GM03348 (cell line): ENCODE data around the gene TULP3.
A peak's percentile ranks its signal among the peaks of the same experiment; 100 is the strongest.

ENCODE experiments used
- DNase-seq: peaks from one replicate; pipeline ENCODE4 v3.0.0; 2012; ENCODE audit warnings: low spot score

Gene TULP3

DNA sequence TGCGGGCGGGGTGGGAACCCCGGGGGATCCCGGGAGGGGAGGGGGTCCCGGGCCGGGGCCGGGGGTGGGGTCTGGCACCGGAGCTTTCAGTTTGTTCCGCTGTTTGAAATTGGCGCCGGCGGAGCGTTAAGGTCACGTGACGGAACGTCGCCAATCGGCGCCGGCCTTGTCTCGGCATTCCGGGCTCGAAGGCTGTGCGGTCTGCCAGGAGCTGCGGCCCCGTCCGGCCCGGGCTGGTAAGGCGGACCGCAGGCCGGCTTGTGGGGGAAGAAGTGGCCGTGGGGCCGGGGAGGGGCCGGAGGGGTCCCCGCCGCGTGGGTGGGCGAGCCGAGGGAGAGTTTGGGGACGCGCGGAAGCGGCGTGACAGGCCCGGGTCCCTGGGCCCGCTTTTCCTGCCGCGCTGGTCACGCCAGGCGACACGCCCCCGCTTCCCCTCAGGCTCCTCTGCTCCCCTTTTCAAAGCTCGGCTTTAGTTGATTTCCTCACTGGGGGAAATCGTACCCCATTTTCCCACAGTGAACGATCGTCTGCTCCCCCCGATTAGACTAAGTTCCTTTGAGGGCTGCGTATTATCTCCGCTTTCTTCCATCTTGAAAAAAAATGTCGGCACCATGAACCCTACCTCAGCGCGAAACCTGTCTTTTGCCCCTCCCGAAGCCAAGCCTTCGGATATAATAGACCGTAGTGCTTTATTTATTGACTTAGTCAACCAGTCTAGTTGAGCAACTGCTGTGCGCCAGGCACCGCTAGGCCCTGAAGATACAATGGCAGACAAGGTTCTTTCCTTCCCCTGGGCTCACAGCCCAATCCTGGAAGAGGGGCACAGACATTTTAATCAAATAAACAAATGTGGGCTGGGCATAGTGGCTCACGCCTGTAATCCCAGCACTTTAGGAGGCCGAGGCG, 13.4 kb upstream of the TULP3 start, which contains the start of the genes FOXM1 and RHNO1:
Gene FOXM1 (minus strand): TSS at position 128 of the 906 bp plus-strand sequence. CDS start 2,696 bp downstream, outside the sequence.
Gene RHNO1 (plus strand): TSS at position 177 of the 906 bp plus-strand sequence. CDS start 8,144 bp downstream, outside the sequence.
- DNase-seq: peak; percentile 97

DNA sequence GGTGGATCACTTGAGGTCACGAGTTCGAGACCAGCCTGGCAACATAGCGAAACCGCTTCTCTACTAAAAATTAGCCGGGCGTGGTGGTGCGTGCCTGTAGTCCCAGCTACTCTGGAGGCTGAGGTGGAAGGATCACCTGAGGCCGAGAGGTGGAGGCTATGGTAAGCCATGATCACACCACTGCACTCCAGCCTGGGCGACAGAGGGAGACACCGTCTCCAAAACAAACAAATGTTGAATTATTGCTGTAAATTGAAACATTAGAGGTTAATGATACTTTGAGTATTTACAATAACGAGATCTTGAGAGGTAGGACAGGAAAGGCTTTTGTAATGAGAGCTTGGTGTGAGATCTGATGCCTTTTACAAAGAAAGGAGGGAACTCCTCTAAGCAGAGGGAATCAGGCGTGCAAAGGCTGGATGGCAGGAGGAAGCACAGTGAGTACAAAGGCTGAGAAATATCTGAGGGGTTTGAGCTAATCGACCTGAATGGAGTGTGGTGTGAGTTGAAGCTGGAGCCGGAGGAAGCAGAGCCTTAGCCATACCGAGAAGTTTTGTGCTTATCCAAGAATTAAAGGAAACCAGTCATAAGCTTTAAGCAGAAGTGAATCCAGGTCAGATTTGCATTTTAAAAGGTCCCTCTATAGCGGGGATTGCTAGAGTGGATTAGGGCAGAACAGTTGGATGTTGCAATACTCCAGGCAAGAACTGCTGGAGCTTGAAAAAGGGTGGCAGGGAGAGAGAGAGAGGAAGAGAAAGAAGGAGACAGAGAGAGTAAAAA, 12.5 kb upstream of the TULP3 start:
- DNase-seq: peak; percentile 45

DNA sequence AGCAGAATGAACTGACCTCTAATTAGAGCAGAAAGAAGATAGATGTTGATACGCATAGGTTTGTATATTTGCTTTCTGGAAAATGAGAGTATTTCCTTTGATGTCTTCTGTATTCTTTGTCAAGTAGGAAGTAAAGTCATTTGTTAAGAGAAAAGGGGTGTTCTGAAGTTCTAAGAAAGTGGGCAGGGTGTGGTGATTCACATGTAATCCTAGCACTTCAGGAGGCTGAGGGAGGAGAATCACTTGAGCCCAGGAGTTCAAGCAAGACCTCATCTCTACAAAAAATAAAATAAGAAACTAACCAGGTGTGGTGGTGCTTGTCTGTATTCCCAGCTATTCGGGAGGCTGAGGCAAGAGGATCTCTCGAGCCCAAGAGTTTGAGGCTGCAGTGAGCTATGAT, 10.8 kb upstream of the TULP3 start:
- no peak for DNase-seq

DNA sequence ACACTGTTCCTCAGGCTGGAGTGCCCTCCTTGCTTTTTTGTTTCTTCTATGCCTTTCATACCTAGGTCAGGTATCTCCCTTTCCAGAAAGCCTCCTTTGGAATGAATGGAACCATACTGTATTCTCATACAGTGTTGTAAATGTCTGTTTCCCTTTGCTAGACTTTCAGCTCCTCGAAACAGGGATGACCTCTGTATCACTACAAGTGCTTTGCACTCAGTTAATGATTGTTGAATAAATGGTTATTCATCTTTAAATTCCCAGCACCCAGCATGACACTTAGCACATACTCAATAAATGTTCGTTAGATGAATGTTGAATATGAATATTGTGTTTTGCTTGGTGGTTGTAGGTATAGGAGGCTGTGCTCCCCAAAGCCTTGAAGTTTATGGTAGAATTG, 5.9 kb upstream of the TULP3 start:
- DNase-seq: no peak

DNA sequence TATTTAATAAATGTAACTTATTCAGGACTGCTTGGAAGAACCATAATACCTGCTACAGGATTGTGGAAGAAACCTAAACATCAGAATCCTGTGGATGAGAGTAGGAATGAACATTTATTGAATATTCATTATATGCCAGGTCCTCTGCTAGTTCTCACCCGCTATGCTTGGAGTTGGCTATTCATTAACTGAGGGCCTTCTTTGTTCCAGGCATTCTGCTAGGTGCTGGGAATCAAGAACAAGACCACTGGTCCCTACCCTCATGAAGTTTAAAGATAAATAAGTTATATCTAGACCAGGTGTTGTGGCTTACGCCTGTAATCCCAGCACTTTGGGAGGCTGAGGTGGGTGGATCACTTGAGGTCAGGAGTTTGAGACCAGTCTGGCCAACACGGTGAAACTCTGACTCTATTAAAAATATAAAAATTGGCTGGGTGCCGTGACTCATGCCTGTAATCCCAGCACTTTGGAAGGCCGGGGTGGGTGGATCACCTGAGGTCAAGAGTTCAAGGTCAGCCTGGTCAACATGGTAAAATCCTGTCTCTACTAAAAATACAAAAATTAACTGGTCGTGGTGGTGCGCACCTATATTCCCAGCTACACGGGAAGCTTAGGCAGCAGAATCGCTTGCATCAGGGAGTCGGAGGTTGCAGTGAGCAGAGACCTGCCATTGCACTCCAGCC, 3.8 kb upstream of the TULP3 start:
- no peak for DNase-seq

DNA sequence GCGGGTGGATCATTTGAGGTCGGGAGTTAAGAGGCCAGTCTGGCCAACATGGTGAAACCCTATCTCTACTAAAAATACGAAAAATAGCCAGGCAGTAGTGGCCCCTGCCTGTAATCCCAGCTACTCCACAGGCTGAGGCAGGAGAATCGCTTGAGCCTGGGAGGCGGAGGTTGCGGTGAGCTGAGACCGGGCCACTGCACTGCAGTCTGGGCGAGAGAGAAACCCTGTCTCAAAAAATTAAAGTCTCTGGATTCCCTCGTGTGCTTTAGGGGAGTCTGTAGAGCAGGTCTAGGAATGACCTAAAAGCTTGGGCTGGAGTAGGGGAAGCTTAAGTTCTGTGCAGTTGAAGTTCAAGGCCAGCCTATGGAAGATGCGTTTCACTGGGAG, 697 bp upstream of the TULP3 start:
- DNase-seq: no peak

DNA sequence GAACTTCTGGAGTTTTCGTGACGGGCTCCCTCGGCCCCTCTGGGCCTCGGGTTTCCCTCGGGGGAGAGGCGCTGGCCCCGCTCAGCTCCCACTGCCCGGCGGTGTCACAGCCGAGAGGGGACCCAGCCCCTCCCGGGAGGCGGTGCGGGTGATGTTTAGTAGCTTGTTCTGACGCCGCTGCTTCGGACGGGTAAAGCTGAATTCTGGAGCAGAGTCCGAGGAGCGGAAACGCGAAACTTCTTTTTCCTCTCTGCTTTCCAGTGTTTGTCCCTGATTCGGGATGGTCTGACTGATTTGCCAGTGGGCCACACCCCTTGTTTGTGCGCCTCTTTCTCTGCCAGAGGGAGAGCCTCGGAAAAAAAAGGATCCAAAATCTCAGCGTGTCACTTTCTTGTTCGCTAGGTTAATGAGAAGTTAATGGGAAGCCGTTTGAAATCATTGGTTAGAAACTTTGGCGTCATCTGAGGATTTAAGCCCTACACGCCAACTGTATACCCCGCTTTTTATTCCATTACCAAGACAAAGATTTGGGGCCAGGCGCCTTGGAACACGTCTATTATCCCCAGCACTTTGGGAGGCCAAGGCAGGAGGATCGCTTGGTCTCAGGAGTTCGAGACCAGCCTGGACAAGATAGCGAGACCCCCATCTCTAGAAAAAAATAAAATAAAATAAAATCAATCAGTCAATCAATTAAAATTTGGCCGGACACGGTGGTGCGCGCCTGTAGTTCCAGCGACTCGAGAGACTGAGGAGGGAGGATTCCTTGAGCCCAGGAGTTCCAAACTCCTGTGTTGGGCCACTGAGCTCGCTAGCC, 756 bp downstream of the TULP3 start:
- peak; percentile 60 for DNase-seq

DNA sequence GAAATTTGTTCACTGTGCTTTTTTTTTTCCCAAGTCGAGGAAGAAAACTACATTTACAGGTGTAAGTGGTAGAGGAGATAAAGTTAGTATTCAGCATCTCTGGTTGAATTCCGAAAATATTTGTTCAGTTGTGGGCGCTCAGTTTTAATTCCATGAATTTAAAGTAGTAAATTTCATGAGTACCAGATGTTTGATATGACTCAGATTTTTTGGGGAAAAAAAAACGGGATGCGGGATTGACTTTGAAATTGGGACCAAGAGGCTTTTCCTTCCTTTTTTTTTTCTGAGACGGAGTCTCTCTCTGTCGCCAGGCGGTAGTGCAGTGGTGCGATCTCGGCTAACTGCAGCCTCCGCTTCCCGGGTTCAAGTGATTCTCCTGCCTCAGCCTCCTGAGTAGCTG, 1.6 kb downstream of the TULP3 start:
- DNase-seq: peak; percentile 44

DNA sequence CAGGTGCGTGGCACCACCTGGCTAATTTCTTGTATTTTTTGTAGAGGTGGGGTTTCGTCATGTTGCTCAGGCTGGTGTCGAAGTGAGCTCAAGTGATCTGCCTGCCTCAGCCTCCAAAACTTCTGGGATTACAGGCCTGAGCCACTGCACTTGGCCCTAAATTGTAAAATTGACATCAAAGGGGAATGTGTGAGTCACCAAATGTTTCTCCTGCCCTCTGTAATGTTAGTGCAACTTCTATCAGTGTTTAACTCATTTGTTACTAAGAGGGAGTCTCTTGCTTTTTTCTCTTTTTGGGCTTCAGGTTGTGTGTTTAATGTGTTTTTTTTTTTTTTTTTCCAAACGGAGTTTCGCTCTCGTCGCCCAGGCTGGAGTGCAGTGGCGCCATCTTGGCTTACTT, 2.3 kb downstream of the TULP3 start:
- peak; percentile 76 for DNase-seq

DNA sequence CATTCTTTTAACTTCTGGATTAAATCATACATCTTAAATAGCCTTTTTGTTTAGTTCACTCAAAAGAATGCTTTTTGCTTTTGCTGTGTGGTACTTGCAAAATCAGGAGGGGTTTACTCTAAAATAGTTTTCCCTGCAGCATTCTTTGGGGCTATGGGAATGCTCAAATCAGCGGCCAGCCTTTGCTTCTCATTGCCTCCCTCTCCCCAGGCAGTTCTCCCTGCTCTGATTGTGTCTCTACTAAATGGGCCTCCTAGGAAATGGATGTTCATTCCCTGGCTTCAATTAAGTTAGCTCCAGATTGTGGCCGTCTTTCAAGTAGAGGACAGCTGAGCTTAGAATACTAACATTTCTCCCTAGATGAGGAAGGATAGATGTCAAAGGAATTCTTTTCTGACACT, 4.4 kb downstream of the TULP3 start:
- peak; percentile 53 for DNase-seq

DNA sequence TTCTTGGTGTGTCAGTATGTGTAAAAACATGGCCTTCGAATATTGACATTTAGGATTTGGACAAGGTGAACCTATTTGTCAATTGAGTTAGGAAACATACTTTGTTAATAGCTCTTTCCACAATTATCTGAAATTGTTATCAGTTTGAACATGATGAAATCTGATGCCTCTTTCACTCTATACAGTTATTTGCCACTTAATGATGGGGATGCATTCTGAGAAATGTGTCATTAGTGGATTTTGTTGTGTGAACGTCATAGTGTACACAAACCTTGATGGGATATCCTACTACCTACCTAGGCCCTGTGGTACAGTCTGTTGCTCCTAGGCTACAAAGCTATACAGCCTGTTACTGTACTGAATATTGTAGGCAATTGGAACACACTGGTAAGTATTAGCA, 4.8 kb downstream of the TULP3 start:
- DNase-seq: no peak

DNA sequence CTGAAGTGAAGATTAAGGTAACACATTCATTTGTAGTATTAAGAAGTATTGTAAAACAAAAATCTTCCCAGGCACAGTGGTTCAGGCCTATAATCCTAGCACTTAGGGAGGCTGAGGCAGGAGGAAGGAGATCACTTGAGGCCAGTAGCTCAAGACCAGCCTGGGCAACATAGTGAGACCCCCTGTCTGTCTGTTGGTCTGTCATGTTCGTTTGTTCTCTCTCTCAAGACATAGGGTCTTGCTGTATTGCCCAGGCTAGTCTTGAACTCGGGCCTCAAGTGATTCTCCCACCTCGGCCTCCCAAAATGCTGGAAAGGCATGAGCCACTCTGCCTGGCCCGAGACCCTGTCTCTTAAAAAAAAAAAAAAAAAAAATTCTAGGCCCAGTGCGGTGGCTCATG, 6.7 kb downstream of the TULP3 start:
- no peak for DNase-seq

DNA sequence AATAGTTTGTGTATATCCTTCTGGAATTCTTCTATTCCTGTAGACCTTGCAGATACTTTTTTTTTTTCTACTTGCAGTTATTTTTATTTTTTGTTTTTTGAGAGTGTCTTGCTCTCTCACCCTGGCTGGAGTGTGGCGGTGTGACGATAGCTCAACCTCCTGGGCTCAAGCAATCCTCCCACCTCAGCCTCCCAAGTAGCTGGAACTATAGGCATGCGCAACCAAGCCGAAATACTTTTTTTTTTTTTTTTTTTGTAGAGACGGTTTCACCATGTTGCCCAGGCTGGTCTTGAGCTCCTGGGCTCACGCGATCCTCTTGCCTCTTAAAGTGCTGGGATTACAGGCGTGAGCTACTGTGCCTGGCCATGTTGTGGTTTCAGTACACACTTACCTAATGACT, 10.0 kb downstream of the TULP3 start:
- no peak for DNase-seq

DNA sequence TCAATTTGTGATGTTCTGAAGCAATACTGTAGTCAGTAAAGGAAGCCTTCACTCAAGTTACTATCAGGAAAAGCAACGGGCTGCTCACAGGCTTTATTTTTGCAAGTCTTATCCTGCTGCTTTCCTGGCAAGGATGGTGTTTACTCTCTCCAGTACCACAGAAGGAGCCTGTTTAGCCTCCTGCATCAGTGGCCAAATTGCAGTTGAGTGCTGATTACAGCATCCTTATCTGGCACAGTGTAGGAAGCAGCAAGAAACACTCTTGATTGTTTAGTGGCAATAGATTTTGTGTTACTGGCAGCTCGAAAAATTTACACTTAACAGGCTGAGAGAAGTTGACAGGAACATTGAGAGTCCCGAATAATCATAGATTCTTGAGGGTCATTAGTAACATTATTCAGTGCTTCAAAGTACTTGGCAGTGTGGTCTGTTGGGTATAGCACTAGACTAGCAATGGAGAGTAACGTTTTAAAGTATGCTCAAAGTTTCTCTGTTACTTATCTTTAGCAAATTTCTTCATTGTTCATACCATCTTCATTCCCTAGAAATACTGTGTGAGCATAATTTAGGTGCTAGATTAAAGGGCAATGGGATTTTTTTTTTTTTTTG, 11.7 kb downstream of the TULP3 start:
- DNase-seq: no peak

DNA sequence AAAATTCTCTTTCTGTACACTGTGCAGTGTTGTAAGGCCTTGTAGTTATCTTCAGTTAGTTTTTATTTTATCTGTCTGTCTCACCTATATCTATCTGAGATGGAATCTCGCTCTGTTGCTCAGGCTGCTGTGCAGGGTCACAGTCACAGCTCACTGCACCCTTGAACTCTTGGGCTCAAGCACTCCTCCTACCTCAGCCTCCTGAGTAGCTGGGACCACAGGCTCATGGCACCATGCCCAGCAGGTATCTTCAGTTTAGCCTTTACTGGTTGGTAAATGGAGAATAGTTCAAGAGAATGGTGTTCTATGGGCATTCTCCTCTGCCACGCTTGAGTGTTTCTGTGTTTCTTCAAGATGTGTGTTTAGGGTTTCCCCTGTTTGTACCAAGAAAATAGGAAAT, 13.6 kb downstream of the TULP3 start:
- no peak for DNase-seq

DNA sequence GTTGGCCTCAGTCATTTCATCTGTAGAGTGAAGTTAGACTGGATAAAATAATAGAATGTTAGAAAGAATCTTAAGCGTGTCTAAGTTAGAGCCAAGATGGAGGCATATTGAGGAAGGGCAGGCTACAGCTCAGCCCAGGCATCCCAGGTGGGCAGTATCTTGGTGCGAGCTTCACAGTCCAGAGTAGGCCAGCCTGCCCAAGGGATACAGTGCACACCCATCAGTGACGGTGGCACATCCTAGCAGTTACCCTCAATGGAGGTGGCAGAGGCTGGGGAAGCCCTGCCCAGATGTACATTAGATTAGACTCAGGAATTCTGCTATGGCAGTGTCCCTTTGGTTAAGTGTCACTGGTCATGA, 21.5 kb downstream of the TULP3 start:
- no peak for DNase-seq

DNA sequence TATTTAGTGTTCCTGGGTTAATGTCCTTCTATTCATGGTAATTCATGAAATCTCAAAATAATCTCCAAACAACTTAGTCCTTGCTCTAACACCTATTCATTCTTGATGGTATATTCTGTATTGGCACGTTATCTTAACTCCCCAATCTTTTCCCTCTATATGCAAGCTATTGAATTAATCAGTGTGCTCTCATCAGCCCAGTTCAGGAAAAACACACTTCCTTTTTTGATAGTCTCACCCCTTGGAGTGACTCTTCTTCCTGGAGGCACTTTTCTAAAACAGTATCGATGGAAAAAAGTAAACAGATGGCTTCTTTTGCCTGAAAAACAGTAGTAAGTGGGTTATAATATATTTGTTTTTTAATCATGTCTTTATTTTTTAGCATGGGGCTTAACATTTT, 28.6 kb downstream of the TULP3 start:
- DNase-seq: no peak

DNA sequence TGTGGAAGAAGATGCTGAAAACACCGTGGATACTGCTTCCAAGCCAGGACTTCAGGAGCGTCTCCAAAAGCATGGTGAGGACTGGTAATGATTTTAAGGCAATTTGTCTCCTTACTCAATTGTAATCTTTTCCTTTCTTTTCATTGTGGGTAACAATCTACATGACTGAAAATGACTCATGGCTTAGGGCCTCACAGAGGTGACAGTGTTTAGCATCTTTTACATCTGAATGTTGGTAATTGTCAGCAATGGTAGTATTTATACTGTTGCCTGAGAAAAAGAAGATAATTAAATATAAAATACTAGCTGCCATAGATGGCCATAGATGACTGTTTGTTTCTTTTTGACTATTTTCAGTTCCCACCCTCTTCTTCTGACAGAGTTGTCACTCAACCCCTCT, 31.6 kb downstream of the TULP3 start:
- no peak for DNase-seq

DNA sequence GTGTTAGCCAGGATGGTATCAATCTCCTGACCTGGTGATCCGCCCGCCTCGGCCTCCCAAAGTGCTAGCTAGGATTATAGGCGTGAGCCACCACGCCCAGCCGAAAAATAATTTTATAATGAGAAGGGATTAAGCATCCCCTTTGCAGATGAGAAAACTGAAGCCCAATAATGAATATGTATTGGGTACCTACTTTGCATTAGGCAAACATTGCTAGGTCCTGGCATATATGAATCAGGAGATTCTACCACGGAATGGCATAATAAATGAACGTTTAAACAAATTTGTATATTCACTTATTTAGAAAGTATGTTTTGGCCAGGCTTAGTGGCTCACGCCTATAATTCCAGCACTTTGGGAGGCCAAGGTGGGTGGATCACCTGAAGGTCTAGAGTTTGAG, 32.4 kb downstream of the TULP3 start:
- no peak for DNase-seq

DNA sequence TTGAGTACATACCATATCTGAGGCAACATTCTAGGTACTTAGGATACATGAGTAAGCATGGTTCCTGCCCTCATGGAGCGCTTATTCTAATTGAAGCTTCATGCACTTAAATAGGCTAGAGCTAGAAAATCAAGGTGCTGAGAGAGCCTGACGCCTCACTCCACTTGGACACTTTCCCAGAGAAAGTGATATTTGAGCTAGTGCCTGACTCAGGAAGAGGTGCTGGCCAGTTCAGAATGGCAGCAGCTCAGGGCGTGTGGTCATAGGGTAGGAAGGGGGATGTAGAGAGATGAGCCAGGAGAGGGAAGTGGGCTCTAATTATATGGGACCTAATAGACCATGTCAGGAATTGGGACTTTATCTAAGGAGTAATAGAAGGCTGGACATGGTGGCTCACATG, 33.3 kb downstream of the TULP3 start:
- no peak for DNase-seq

DNA sequence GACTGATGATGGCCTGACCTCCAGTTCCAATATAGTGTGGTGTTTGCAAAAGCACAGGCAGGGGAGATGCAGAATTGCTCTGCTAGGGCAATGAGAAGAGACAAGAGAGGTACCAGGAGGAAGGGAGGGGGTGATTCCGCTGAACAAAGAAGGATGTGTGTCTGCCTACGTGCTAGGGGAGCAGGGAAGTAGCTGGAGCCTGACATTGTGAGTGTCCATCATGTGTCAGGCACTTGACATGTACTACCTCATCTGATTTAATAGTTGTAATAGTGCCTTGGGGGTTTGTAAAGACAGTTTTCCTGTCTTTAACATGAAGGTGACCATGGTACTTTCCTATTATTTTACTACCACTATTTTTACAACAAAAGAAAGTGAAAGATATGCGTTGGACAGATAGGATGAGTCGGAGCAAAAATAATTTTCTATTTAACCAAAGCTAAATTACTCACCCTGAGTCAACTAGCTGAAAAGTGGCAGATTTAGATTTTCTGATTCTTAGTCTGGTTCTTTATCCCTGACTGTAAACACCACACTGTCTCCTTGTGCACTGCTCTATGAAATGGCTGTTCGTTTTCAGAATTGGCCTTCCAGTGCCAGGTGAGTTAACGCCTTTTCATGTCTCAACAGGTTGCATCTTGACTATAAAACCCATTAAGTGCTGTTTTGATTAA, 34.8 kb downstream of the TULP3 start:
- no peak for DNase-seq
